IMR-90 (cell line): Measurements from ENCODE around the gene INCENP. TPM values are rescaled to one million over a fixed set of nuclear protein-coding genes. Genes with fewer than 3 reads are reported as not detected.

Experiments used
- ATAC-seq: fragments of 200-7000 bp; cut with Tn5 transposase; 2 replicates; pipeline ENCODE4 v1.9.1; 2020; ENCODE audit warnings: low read depth, mild to moderate bottlenecking, moderate library complexity
- BruUV-seq: library from RNA; stranded (reverse); fragments of 400-500 nt; replicated peaks from 2 replicates; lab custom pipeline; 2021; lab: Mats Ljungman, UMichigan
- CTCF ChIA-PET: fragments of 300-600 bp; formaldehyde crosslinking; extraction: SDS; loops from one replicate; lab custom pipeline; 2021; ENCODE audit warnings: antibody characterized with exemption; lab: Yijun Ruan, JAX
- POLR2A ChIA-PET: fragments of 300-600 bp; sonication (Branson Sonifier 250); formaldehyde crosslinking; loops from one replicate; lab custom pipeline; 2022; ENCODE audit warnings: antibody characterized with exemption; ENCODE audit not compliant: unreplicated experiment; lab: Charles Lee
- DNase-seq: peaks from one replicate; pipeline ENCODE4 v3.0.0; 2013
- H2AFZ ChIP-seq: replicated peaks from 2 replicates; pipeline ENCODE3; 2013; ENCODE audit warnings: low read length, mild to moderate bottlenecking; ENCODE audit not compliant: poor library complexity
- H2AK5ac ChIP-seq: 2 replicates; pipeline ENCODE4 v1.6.1; 2013; ENCODE audit warnings: low read depth, low read length, inconsistent platforms
- H2AK9ac ChIP-seq: replicated peaks from 2 replicates; pipeline ENCODE3; 2013; ENCODE audit warnings: mild to moderate bottlenecking, low read depth, low read length, moderate library complexity; ENCODE audit not compliant: poor library complexity
- H2BK120ac ChIP-seq: 2 replicates; pipeline ENCODE4 v1.6.1; 2013; ENCODE audit warnings: low read depth, low read length, inconsistent platforms
- H2BK15ac ChIP-seq: 3 replicates; pipeline ENCODE4 v1.6.1; 2013; ENCODE audit warnings: low read depth, low read length, inconsistent platforms
- H2BK20ac ChIP-seq: 2 replicates; pipeline ENCODE4 v1.6.1; 2013; ENCODE audit warnings: low read depth, mild to moderate bottlenecking, inconsistent platforms, low read length, moderate library complexity
- H2BK5ac ChIP-seq: 2 replicates; pipeline ENCODE4 v1.6.1; 2013; ENCODE audit warnings: mild to moderate bottlenecking, low read depth, low read length, inconsistent platforms; ENCODE audit not compliant: poor library complexity, severe bottlenecking
- H3K14ac ChIP-seq: replicated peaks from 2 replicates; pipeline ENCODE4 v1.6.1; 2013; ENCODE audit warnings: low read depth, low read length, inconsistent platforms
- H3K18ac ChIP-seq: 2 replicates; pipeline ENCODE4 v1.6.1; 2013; ENCODE audit warnings: low read depth, low read length, control low read depth
- H3K23ac ChIP-seq: 2 replicates; pipeline ENCODE4 v1.6.1; 2013; ENCODE audit warnings: low read depth, low read length, inconsistent platforms
- H3K27ac ChIP-seq: 2 replicates; pipeline ENCODE4 v1.5.1; 2013; ENCODE audit warnings: mild to moderate bottlenecking, control low read depth, low read length; ENCODE audit not compliant: insufficient read depth
- H3K27me3 ChIP-seq: 2 replicates; pipeline ENCODE4 v1.6.1; 2013; ENCODE audit warnings: low read length; ENCODE audit not compliant: control insufficient read depth, insufficient read depth
- H3K36me3 ChIP-seq: 2 replicates; pipeline ENCODE4 v1.6.1; 2013; ENCODE audit warnings: low read length, mixed read lengths; ENCODE audit not compliant: control insufficient read depth, insufficient read depth
- H3K4ac ChIP-seq: 2 replicates; pipeline ENCODE4 v1.6.1; 2013; ENCODE audit warnings: low read depth, low read length, inconsistent platforms
- H3K4me1 ChIP-seq: 2 replicates; pipeline ENCODE4 v1.6.1; 2013; ENCODE audit warnings: low read length, mixed read lengths; ENCODE audit not compliant: control insufficient read depth, insufficient read depth
- H3K4me2 ChIP-seq: 2 replicates; pipeline ENCODE4 v1.6.1; 2013; ENCODE audit warnings: low read depth, mild to moderate bottlenecking, control low read depth, low read length, moderate library complexity
- H3K4me3 ChIP-seq: 2 replicates; pipeline ENCODE4 v1.5.1; 2013; ENCODE audit warnings: low read depth, mild to moderate bottlenecking, control low read depth, low read length, moderate library complexity; ENCODE audit not compliant: insufficient read depth
- H3K56ac ChIP-seq: 2 replicates; pipeline ENCODE4 v1.6.1; 2013; ENCODE audit warnings: low read length, inconsistent platforms; ENCODE audit not compliant: insufficient read depth; ENCODE audit errors: extremely low read depth
- H3K79me1 ChIP-seq, 2 experiments: 2 replicates each; pipeline ENCODE4 v1.6.1; 2013; ENCODE audit warnings: low read length in 2 of 2, inconsistent platforms in 1 of 2, low read depth in 1 of 2
- H3K9ac ChIP-seq: 2 replicates; pipeline ENCODE4 v1.6.1; 2013; ENCODE audit warnings: low read depth, low read length, control low read depth
- H3K9me1 ChIP-seq: 2 replicates; pipeline ENCODE4 v1.6.1; 2013; ENCODE audit warnings: low read length, inconsistent platforms; ENCODE audit not compliant: insufficient read depth
- H3K9me3 ChIP-seq: 2 replicates; pipeline ENCODE4 v1.6.1; 2013; ENCODE audit warnings: low read length; ENCODE audit not compliant: control insufficient read depth, insufficient read depth
- H4K20me1 ChIP-seq: 2 replicates; pipeline ENCODE4 v1.6.1; 2013; ENCODE audit warnings: low read length, inconsistent platforms; ENCODE audit not compliant: insufficient read depth
- H4K5ac ChIP-seq: 2 replicates; pipeline ENCODE4 v1.6.1; 2013; ENCODE audit warnings: mild to moderate bottlenecking, low read depth, low read length, control low read depth
- H4K8ac ChIP-seq, 2 experiments: 2 replicates each; pipeline ENCODE4 v1.6.1; 2013; ENCODE audit warnings: low read depth in 2 of 2, low read length in 2 of 2, control low read depth in 1 of 2, inconsistent platforms in 1 of 2
- H4K91ac ChIP-seq: 2 replicates; pipeline ENCODE4 v1.6.1; 2013; ENCODE audit warnings: low read depth, low read length, inconsistent platforms; ENCODE audit not compliant: insufficient read depth
- BHLHE40 ChIP-seq: fragments of 150-350 bp; IDR thresholded peaks from 2 replicates; pipeline ENCODE4 v1.6.1; 2016; ENCODE audit warnings: mild to moderate bottlenecking, low read depth, low read length
- CEBPB ChIP-seq: IDR thresholded peaks from 2 replicates; pipeline ENCODE4 v1.6.1; 2012; ENCODE audit warnings: low read depth, low read length, improper control_type of control experiment
- CHD1 ChIP-seq: IDR thresholded peaks from 2 replicates; pipeline ENCODE4 v1.6.1; 2012; ENCODE audit warnings: low read depth, low read length, improper control_type of control experiment
- CTCF ChIP-seq: conservative IDR thresholded peaks from 2 replicates; pipeline ENCODE4 v1.5.1; 2012; ENCODE audit warnings: mild to moderate bottlenecking, low read depth, low read length, improper control_type of control experiment
- ELK1 ChIP-seq: fragments of 150-350 bp; IDR thresholded peaks from 2 replicates; pipeline ENCODE4 v1.6.1; 2016; ENCODE audit warnings: low read depth, mild to moderate bottlenecking, low read length, moderate library complexity, borderline replicate concordance
- FOS ChIP-seq: fragments of 150-350 bp; IDR thresholded peaks from 2 replicates; pipeline ENCODE4 v1.6.1; 2016; ENCODE audit warnings: low read depth, low read length
- MAZ ChIP-seq: IDR thresholded peaks from 2 replicates; pipeline ENCODE4 v1.6.1; 2012; ENCODE audit warnings: low read depth, mild to moderate bottlenecking, low read length, improper control_type of control experiment, moderate library complexity, borderline replicate concordance
- NFE2L2 ChIP-seq: fragments of 150-350 bp; IDR thresholded peaks from 2 replicates; pipeline ENCODE4 v1.6.1; 2016; ENCODE audit warnings: low read depth, mild to moderate bottlenecking, low read length
- POLR2A ChIP-seq: IDR thresholded peaks from 2 replicates; pipeline ENCODE4 v1.6.1; 2012; ENCODE audit warnings: mild to moderate bottlenecking, low read depth, low read length
- RAD21 ChIP-seq: IDR thresholded peaks from 2 replicates; pipeline ENCODE4 v1.6.1; 2012; ENCODE audit warnings: low read length, improper control_type of control experiment
- RCOR1 ChIP-seq: IDR thresholded peaks from 2 replicates; pipeline ENCODE4 v1.6.1; 2012; ENCODE audit warnings: mild to moderate bottlenecking, low read length, improper control_type of control experiment; ENCODE audit not compliant: insufficient replicate concordance
- RFX5 ChIP-seq: IDR thresholded peaks from 2 replicates; pipeline ENCODE4 v1.8.0; 2012; ENCODE audit warnings: low read depth, mild to moderate bottlenecking, low read length, moderate library complexity
- SMC3 ChIP-seq: fragments of 150-350 bp; IDR thresholded peaks from 2 replicates; pipeline ENCODE4 v1.6.1; 2016; ENCODE audit warnings: low read depth, mild to moderate bottlenecking, antibody characterized with exemption, low read length, moderate library complexity
- USF2 ChIP-seq: fragments of 150-350 bp; IDR thresholded peaks from 2 replicates; pipeline ENCODE4 v1.6.1; 2017; ENCODE audit warnings: mild to moderate bottlenecking, antibody characterized with exemption, low read length, low read depth
- WGBS, 2 experiments: methylation state at CpG; one replicate each; pipeline versions ENCODE4 v1.1.5 to v1.1.7; 2013; ENCODE audit warnings: missing lambda C conversion rate in 2 of 2; ENCODE audit not compliant: insufficient read length in 1 of 2; ENCODE audit errors: extremely low coverage in 2 of 2; 5-methylcytosine and 5-hydroxymethylcytosine counted together
- dilution Hi-C: fragments of 300-500 bp; cut with HindIII; formaldehyde crosslinking; loops from one replicate; pipeline ENCODE4 v1.14.3; 2018; ENCODE audit warnings: low sequenced_read_pairs; ENCODE audit not compliant: unreplicated experiment
- in situ Hi-C: fragments of 300-500 bp; cut with MboI; formaldehyde crosslinking; loops from 3 replicates; pipeline ENCODE4 v1.14.3; 2019; ENCODE audit warnings: low sequenced_read_pairs, inconsistent platforms, mixed read lengths
- intact Hi-C: fragments of 100-400 bp; cut with micrococcal nuclease; formaldehyde crosslinking; loops from 2 replicates; pipeline ENCODE4 v1.10.0; 2022
- polyA plus RNA-seq, 3 experiments: library from polyadenylated mRNA; depleted of rRNA; stranded (reverse); fragments of >200 nt; gene quantifications; 2 replicates each; pipeline ENCODE4 v1.2.3, GENCODE V29; 2012; ENCODE audit warnings: low replicate concordance in 1 of 3
- total RNA-seq: library from RNA; depleted of rRNA; stranded (reverse); fragments of >200 nt; gene quantifications from 2 replicates; pipeline ENCODE4 v1.2.3, GENCODE V29; 2012

INCENP gene
- total and polyA plus RNA-seq, 2 of the 4 experiments (the other 2 are of a cell fraction): 18.6 to 23.8 TPM

DNA sequence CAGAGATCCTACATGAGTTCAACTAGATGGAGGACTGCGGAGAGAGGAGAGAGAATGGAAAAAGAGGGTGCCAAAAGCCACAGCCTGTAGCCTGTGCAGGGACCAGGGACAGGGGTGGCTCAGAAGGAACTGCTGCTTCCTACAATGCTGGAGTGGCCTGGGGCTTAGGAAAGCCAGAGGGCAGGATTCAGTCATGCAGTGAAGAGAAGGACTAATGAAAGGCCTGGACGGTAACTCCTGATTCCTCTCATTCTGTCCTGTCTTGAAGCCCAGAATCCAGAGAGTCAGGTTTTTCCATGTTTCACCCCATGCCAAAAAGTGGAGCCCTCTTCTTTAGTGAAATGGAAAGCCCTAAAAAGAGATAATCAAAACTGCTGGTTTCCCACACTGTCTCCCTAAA is 48.4 kb upstream of the INCENP start (continued):
- TF ChIP-seq CTCF: no peak
- no peak for TF ChIP-seq FOS
- TF ChIP-seq CHD1: no peak
- TF ChIP-seq CEBPB: no peak
- no peak for TF ChIP-seq RAD21
- TF ChIP-seq POLR2A: no peak
- TF ChIP-seq RFX5: no peak

DNA sequence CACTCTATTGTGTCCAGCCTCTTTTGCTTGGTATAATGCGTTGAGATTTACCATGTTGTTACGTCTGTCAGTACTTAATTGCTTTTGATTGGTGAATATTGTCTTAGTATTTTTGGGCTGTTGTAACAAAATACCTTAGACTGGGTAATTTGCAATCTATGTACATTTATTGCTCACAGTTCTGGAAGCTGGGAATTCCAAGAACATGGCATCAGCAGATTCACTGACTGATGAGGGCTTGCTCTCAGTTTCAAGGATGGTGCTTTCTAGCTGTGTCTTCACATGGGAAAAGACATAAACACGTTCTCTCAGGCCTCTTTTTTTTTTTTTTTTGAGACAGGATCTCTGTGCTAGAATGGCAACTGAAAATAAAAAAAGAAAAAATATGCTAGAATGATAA is 46.7 kb upstream of the INCENP start:
- Histone ChIP-seq H4K5ac (no peak overlapping the region), H2BK5ac (no peak overlapping the region), H2AK9ac (no peak overlapping the region), H3K9ac (no peak overlapping the region), H4K20me1 (no peaks in the 10 kb centered on the region), H3K18ac (no peak overlapping the region), H3K4me1 (peaks cover 2% of the 10 kb centered on the region; the same call in 1 of the 2 replicates), H3K79me1 (no peaks in the 10 kb centered on the region), H2BK20ac (no peak overlapping the region), H3K36me3 (no peaks in the 10 kb centered on the region), H3K56ac (no peak overlapping the region), H2AFZ (no peak overlapping the region), H2BK120ac (no peak overlapping the region), H2BK15ac (no peak overlapping the region), H3K4me2 (no peak overlapping the region), H3K27me3 (no peaks in the 10 kb centered on the region), H3K23ac (no peak overlapping the region), H3K27ac (no peak overlapping the region), H3K4ac (no peak overlapping the region), H3K9me1 (no peaks in the 10 kb centered on the region), H3K9me3 (no peaks in the 10 kb centered on the region), H3K4me3 (no peak overlapping the region), H4K8ac (no peak overlapping the region), H3K14ac (no peak overlapping the region), H4K91ac (no peak overlapping the region), H2AK5ac (no peak overlapping the region)
- no peak for ATAC-seq
- ChIA-PET POLR2A (no interaction called here), CTCF (no interaction called here)
- in situ Hi-C loops: loop anchor here (10.0 kb wide), 1 partner anchor 122 kb away; the partner anchor contains the start of gene BEST1
- BruUV-seq: no TSS peak
- peak; percentile 30 for DNase-seq
- intact Hi-C loops: no loop called here
- no CpG with 5 or more reads among the region's 3 CpGs for WGBS, 2 experiments
- dilution Hi-C loops: no loop called here
- TF ChIP-seq FOS (no peak), CHD1 (no peak), RAD21 (no peak), RCOR1 (no peak), BHLHE40 (no peak), CEBPB (no peak), NFE2L2 (no peak), RFX5 (no peak), ELK1 (no peak), USF2 (no peak), SMC3 (no peak), MAZ (no peak)
